DMS153 treated with DMSO at 0.1 percent for 48 hours (cell line): ENCODE data around the gene USP10.

Experiments
- DNase-seq: peaks from one replicate; lab custom pipeline; 2025; ENCODE audit not compliant: unreplicated experiment; lab: John Stamatoyannopoulos, UW

The USP10 gene

GRCh38 chr16:84800158-84800978 lies 100.6 kb downstream of the USP10 start:
- no peak for DNase-seq

GRCh38 chr16:84803146-84803545 lies 103.3 kb downstream of the USP10 start:
- no peak for DNase-seq

GRCh38 chr16:84804326-84804725 lies 104.5 kb downstream of the USP10 start:
- no peak for DNase-seq

GRCh38 chr16:84806256-84806889 lies 106.6 kb downstream of the USP10 start:
- DNase-seq: no peak

- DNase-seq: no peak
Observed at GRCh38 chr16:84806890-84807258, 107.1 kb downstream of the USP10 start.

- DNase-seq: no peak
Observed at GRCh38 chr16:84807776-84808175, 108.0 kb downstream of the USP10 start.

GRCh38 chr16:84808826-84809225 lies 109.0 kb downstream of the USP10 start:
- no peak for DNase-seq

- no peak for DNase-seq
Observed at GRCh38 chr16:84810518-84811273, 110.9 kb downstream of the USP10 start.

GRCh38 chr16:84811529-84811928 lies 111.7 kb downstream of the USP10 start:
- DNase-seq: no peak

GRCh38 chr16:84813141-84813934 lies 113.5 kb downstream of the USP10 start:
- no peak for DNase-seq

GRCh38 chr16:84815462-84815861 lies 115.7 kb downstream of the USP10 start:
- no peak for DNase-seq

GRCh38 chr16:84816023-84816422 lies 116.2 kb downstream of the USP10 start:
- DNase-seq: no peak

GRCh38 chr16:84816485-84816884 lies 116.7 kb downstream of the USP10 start:
- DNase-seq: no peak

GRCh38 chr16:84817206-84817605 lies 117.4 kb downstream of the USP10 start:
- DNase-seq: no peak

GRCh38 chr16:84817613-84818012 lies 117.8 kb downstream of the USP10 start:
- no peak for DNase-seq

GRCh38 chr16:84818133-84818532 lies 118.3 kb downstream of the USP10 start:
- DNase-seq: no peak

GRCh38 chr16:84818989-84819643 lies 119.3 kb downstream of the USP10 start:
- no peak for DNase-seq

- DNase-seq: peak; percentile 64
Observed at GRCh38 chr16:84819644-84820304, 120.0 kb downstream of the USP10 start, which contains the start of gene CRISPLD2. TSS of gene CRISPLD2 (plus strand) at chr16:84819985. CDS start at chr16:84838496, 18,511 bp downstream.

GRCh38 chr16:84820305-84820684 lies 120.5 kb downstream of the USP10 start:
- no peak for DNase-seq

GRCh38 chr16:84820771-84821170 lies 121.0 kb downstream of the USP10 start:
- no peak for DNase-seq
